ENCODE measurements around the gene MDFIC.

The MDFIC gene

DNA sequence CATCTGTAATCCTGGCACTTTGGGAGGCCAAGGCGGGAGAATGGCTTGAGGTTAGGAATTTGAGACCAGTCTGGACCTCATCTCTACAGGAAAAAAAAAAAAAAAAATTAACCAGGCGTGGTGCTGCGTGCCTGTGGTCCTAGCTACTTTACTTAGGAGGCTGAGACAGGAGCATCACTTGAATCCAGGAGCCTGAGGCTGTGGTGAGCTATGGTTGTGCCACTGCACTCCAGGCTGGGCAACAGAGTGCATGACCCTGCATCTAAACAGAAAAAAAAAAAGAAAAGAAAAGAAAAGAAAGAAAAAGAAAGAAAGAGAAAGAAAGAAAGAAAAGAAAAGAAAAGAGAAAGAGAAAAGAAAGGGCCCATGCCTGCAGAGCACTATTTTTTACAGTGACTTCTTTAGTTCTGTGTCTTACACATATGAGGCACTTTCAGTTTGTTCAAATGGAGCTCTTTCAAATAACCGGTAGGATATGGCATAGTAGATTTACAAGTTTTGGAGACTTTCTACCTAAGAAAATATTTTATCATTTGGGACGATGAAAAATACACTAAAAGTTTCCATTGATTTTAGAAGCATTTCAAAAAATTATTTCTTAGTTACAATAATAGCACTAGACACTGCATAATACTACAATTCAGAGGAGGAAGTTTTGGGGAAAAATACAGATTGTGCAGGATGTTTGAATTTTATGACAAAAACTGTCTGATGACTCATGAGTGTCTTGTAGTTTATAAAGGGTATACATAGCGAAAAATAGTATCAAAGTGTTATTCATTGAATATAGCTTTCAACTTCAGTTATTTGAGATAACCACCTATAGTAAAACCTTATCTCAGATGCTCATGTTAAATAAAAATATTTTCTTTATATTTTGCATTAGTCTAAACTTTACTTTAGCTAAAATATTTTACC is 75.9 kb downstream of the MDFIC start:
- no peak for DNase-seq (ENCODE audit: low read depth)

DNA sequence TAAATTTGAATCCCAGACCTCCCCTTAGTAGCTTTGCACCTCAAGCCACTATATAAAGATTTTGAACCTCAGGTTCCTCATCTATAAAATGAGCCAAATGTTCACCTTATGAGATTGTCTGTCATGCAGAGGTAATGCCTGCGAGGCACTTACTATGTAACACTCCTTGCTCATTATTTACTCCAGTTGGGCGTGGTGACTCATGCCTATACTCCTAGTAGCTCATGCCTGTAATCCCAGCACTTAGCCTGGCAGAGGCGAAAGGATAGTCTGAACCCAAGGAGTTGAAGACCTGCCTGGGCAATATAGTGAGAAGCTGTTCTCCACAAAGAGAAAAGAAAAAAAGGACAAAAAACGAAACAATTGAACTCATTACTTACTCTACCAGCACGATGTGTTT is 82.2 kb downstream of the MDFIC start:
- DNase-seq (ENCODE audit: low read depth), result peak; percentile 36

DNA sequence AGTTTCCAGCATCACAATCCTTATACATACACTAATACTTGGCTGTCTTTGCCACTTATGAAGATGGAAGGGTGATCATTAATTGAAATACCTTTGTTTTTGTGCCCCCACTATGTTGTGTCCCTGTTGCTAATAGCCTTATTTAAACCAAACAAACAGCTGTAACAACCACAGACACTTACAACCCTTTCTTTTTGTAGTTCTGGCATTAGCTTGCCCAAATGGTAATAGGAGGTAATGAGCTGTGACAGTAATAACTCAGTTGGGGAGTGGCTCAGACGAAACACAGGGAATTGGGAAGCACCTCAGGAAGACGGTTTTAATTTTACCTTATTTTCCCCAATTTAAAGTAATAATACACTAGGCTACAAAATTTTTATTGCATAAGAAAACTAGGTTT is 83.4 kb downstream of the MDFIC start:
- no peak for DNase-seq (ENCODE audit: low read depth)

GRCh38 chr7:115005953-115006352 is 84.1 kb downstream of the MDFIC start:
- no peak for DNase-seq (ENCODE audit: low read depth)

GRCh38 chr7:115007751-115008150 is 85.9 kb downstream of the MDFIC start:
- DNase-seq (ENCODE audit: low read depth), result no peak

- DNase-seq (ENCODE audit: low read depth), result peak; percentile 86
These were observed 86.7 kb downstream of the MDFIC start for GRCh38 chr7:115008465-115009114.

- peak; percentile 20 for DNase-seq (ENCODE audit: low read depth)
These were observed 87.2 kb downstream of the MDFIC start for GRCh38 chr7:115009139-115009538.

- peak; percentile 25 for DNase-seq (ENCODE audit: low read depth)
These were observed 88.0 kb downstream of the MDFIC start for GRCh38 chr7:115009736-115010440.

DNA sequence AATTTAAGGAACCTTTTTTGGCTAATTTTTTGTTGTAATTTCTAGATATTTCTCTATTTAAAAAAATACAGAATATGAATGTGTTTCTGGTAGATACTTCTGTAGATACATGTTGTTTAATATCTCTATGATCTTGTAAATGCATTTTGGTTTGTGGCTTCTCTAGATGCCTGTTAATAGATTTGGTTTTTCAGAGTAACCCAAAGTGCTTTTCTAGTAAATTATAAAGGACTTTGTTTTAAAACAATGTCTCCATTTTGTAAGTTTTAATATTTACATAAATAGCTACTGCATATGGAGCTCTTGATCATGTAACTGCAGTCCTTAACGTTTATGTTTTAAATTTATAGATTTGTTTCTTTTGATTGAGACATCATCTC is 88.5 kb downstream of the MDFIC start:
- DNase-seq (ENCODE audit: low read depth), result no peak

- DNase-seq (ENCODE audit: low read depth), result no peak
These were observed 92.0 kb downstream of the MDFIC start for GRCh38 chr7:115013886-115014285.

DNA sequence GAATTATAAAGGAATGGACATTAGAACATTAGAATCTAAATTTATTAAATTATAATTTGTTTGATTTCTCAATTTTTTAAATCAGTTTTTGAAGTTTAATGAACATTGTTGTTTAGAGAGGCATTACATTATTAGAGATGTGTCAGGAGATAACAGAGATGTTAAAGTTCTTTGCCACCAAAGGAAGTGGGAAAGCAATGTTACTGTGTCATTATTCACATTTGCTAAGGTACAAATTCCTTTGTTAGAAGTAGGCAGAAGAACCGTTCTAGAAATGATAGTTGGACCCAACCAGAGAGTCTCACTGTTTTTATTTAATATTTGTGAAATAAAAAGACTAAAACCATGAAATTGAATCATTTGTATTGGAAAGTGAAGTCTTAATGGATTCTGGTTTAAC is 92.9 kb downstream of the MDFIC start:
- DNase-seq (ENCODE audit: low read depth), result no peak

DNA sequence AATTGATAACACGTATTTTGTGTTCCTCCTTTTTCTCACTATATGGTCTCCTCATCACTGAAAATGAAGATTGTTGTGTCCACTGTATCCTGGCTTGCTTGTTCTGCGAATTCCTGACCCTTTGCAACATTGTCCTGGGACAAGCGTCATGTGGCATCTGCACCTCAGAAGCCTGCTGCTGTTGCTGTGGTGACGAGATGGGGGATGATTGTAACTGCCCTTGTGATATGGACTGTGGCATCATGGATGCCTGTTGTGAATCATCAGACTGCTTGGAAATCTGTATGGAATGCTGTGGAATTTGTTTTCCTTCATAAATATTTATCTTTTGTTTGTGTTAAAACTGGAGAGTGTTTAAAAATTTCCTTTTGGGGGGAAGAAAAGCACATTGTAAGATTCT is 93.7 kb downstream of the MDFIC start:
- DNase-seq (ENCODE audit: low read depth), result peak; percentile 88

DNA sequence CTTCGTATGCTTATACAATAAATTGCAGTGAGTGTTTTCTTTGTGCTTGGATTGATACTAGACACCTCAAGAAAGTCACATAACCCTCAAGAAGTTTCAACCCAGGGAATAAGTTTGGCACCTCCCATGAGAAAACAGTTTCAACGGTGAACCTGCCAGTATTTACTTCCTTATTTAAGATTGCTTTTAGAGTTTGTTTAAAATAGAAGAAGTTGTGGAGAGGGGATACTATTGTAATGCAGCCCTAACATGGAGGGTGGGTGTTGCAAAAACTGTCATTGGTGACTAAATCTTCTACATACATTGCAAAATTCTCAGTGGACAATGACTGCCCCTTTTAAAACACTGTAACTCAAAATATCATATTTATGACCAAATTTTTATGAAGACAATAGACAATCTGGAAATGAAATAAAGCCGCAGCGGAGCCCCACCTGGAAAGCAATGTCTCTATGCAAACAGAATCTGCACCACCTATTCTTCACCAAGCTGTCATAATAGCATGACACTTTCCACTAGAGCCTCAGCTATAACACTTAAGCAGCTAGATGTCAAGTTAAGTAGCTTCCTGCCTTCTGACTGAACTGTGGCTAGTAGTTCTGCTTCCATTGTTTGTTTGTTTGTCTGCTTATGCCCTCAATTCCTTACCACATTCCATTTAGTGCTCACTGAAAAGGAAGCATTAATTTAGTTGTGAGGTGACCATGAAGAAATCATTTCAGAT is 98.2 kb downstream of the MDFIC start:
- no peak for DNase-seq (ENCODE audit: low read depth)

GRCh38 chr7:115023219-115023618 is 101.3 kb downstream of the MDFIC start:
- DNase-seq (ENCODE audit: low read depth), result no peak

- DNase-seq (ENCODE audit: low read depth), result no peak
These were observed 102.4 kb downstream of the MDFIC start for GRCh38 chr7:115024276-115024675.

- DNase-seq (ENCODE audit: low read depth), result no peak
These were observed 111.1 kb downstream of the MDFIC start for GRCh38 chr7:115032715-115033703.

DNA sequence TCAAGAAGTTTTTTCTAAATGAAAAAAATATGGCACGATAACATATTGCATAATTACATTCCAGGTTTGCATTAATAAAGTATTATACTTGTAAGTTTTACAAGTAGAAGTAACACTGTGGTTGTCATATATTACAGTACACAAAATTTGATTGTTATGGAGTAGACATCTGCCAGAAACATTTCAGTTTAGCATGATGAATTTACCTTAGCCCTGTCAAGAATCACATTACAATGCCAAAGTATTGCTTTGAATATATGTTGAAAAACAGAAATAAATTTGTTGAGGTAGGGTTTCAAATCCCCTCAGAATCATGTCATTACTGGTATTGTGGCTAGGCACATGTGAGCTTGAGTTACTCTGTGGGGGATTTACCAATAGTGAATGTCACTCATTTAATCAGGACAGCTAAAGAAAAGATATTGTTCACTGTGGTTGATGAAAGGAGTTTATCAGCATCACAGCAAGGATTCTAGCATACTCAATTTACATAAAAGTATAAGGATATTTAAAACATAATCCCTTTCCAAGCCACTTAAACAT is 112.1 kb downstream of the MDFIC start:
- DNase-seq (ENCODE audit: low read depth), result no peak

- DNase-seq (ENCODE audit: low read depth), result no peak
These were observed 112.6 kb downstream of the MDFIC start for GRCh38 chr7:115034515-115034914.

GRCh38 chr7:115037128-115037802 is 115.4 kb downstream of the MDFIC start:
- no peak for DNase-seq (ENCODE audit: low read depth)

- DNase-seq (ENCODE audit: low read depth), result no peak
These were observed 116.3 kb downstream of the MDFIC start for GRCh38 chr7:115038158-115038557.

Data from amniotic epithelial cell (primary cell).